Measurements from ENCODE around the gene NOL6.

- TF ChIP-seq CTCF (IDR thresholded peaks at IDR 0.05 in 2 of 3, conservative IDR thresholded peaks at IDR 0.05 in 1 of 3; ENCODE audit: borderline replicate concordance in 1 of 3, insufficient read depth in 1 of 3, low read depth in 2 of 3, low read length in 2 of 3) = no peak
- TF ChIP-seq EZH2 (IDR thresholded peaks at IDR 0.05) = no peak
- no peak for TF ChIP-seq POLR2A (IDR thresholded peaks at IDR 0.05; ENCODE audit: borderline replicate concordance, extremely low read depth, insufficient read depth, insufficient read length)
- no peak for TF ChIP-seq ZBTB33 (IDR thresholded peaks at IDR 0.05; ENCODE audit: extremely low read depth, insufficient replicate concordance, low read length)
Measured at GRCh38 chr9:33453286-33453860, 20.4 kb downstream of the NOL6 start.

Measured in HCT116 (cell line).